ENCODE results near the gene USP46. TPM values are rescaled to one million over a fixed set of nuclear protein-coding genes. Genes with fewer than 3 reads are reported as not detected.
A peak's percentile ranks its signal among the peaks of the same experiment; 100 is the strongest.

The USP46 gene, protein sequence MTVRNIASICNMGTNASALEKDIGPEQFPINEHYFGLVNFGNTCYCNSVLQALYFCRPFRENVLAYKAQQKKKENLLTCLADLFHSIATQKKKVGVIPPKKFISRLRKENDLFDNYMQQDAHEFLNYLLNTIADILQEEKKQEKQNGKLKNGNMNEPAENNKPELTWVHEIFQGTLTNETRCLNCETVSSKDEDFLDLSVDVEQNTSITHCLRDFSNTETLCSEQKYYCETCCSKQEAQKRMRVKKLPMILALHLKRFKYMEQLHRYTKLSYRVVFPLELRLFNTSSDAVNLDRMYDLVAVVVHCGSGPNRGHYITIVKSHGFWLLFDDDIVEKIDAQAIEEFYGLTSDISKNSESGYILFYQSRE
- polyA plus RNA-seq = 3.5 TPM

GRCh38 chr4:52659001-52659721 lies at the start of gene USP46:
USP46 (minus strand) TSS chr4:52659301; CDS start chr4:52659150, 151 bp downstream.
- Mint-ChIP-seq H3K36me3 (no peaks in the 10 kb centered on the region), H3K27ac (peak within 1 kb of the TSS in 2 of 3 donors; percentile 39 to 80), H3K4me1 (peaks cover 11 to 24% (median 18%) of the 10 kb centered on the region in 3 donors), H3K9me3 (no peaks in the 10 kb centered on the region), H3K27me3 (no peaks in the 10 kb centered on the region), H3K4me3 (peak within 1 kb of the TSS; percentile 90 to 95 (median 92))

- H3K4me3 Mint-ChIP-seq = peak overlapping the region in 1 of 4 donors; percentile 58
- no peaks in the 10 kb centered on the region for H3K27me3 Mint-ChIP-seq
- no peak overlapping the region for H3K27ac Mint-ChIP-seq
- H3K4me1 Mint-ChIP-seq = peaks cover 14 to 25% (median 14%) of the 10 kb centered on the region in 3 donors
- H3K36me3 Mint-ChIP-seq = peaks cover 2% of the 10 kb centered on the region
- peaks cover 0 to 5% (median 5%) of the 10 kb centered on the region in 3 donors for H3K9me3 Mint-ChIP-seq
Measured at GRCh38 chr4:52704661-52705060, 45.6 kb upstream of the USP46 start.

DNA sequence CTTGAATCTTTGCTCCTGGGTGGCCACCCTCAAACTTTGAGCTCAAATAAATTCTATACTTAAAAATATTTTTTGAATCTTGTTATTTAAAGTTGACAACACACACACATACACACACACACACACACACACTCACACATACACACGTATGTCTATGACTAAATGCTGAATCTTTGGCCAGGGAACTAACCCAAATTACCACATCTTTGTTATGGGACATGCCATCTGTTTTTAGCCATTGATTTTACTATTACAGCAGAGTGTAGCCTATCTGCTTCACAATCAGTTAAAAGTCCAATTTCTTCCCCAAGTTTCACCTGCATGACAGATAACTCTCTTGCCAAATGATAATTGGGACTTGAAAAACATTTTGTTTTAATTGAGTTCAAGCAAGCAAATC lies 45.0 kb upstream of the USP46 start:
- Mint-ChIP-seq H3K27ac (no peak overlapping the region), H3K4me1 (peaks cover 8 to 20% (median 9%) of the 10 kb centered on the region in 3 donors), H3K4me3 (no peak overlapping the region), H3K27me3 (no peaks in the 10 kb centered on the region), H3K36me3 (no peaks in the 10 kb centered on the region), H3K9me3 (peaks cover 0 to under 1% (median under 1%) of the 10 kb centered on the region in 3 donors)

DNA sequence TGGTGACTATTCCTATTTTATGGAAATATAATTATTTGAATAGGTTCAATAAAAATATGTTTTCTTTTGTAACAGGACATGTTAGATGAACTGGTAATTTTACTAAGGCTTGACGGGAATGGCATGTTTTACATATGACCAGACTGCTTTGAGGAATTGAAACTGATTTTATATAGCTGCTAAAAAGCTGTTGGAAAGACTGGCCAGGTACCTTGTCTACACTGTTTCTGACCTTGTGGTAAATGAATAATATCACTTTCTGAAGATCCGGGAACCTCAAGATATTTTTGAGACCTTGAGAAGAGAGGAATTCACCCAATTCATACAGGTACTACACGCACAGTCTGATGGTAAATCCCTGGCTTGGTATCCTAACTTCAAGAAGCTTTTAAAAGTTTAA lies 42.1 kb upstream of the USP46 start:
- no peaks in the 10 kb centered on the region for H3K27me3 Mint-ChIP-seq
- no peaks in the 10 kb centered on the region for H3K9me3 Mint-ChIP-seq
- peaks cover 14 to 20% (median 19%) of the 10 kb centered on the region in 3 donors for H3K4me1 Mint-ChIP-seq
- peak overlapping the region in 2 of 4 donors; percentile 28 to 38 for H3K4me3 Mint-ChIP-seq
- H3K27ac Mint-ChIP-seq = no peak overlapping the region
- no peaks in the 10 kb centered on the region for H3K36me3 Mint-ChIP-seq

GRCh38 chr4:52694936-52695335 lies 35.8 kb upstream of the USP46 start:
- Mint-ChIP-seq H3K36me3 (peaks cover 1% of the 10 kb centered on the region), H3K4me3 (no peak overlapping the region), H3K27me3 (no peaks in the 10 kb centered on the region), H3K27ac (no peak overlapping the region), H3K4me1 (peaks cover 10 to 13% (median 11%) of the 10 kb centered on the region in 3 donors), H3K9me3 (peaks cover 3 to 26% (median 15%) of the 10 kb centered on the region in 3 donors)

GRCh38 chr4:52693492-52693891 lies 34.4 kb upstream of the USP46 start:
- no peak overlapping the region for H3K27ac Mint-ChIP-seq
- no peaks in the 10 kb centered on the region for H3K27me3 Mint-ChIP-seq
- H3K9me3 Mint-ChIP-seq = peaks cover 3 to 26% (median 15%) of the 10 kb centered on the region in 3 donors
- peaks cover 10 to 13% (median 11%) of the 10 kb centered on the region in 3 donors for H3K4me1 Mint-ChIP-seq
- peaks cover 1% of the 10 kb centered on the region for H3K36me3 Mint-ChIP-seq
- H3K4me3 Mint-ChIP-seq = no peak overlapping the region

DNA sequence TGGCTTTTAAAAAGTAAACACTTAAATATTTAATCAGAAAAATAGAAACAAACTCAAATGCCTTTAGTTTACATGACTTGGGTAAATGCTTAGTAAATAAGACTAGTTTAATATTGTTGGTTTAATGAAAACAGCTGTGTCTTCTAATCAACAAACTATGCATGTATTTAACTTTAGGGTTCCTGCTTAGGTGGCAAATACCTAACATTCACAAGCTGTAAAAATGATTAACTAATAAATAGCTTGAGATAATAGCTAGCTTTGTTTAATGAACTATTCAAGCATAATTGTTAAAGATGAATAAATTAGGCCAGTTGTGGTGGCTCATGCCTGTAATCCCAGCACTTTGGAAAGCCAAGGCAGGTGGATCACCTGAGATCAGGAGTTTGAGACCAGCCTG lies 30.0 kb upstream of the USP46 start:
- peaks cover 0 to 6% (median 0%) of the 10 kb centered on the region in 3 donors for H3K4me1 Mint-ChIP-seq
- peaks cover 1 to 17% (median 12%) of the 10 kb centered on the region in 3 donors for H3K9me3 Mint-ChIP-seq
- H3K36me3 Mint-ChIP-seq = peaks cover 1% of the 10 kb centered on the region
- H3K27me3 Mint-ChIP-seq = no peaks in the 10 kb centered on the region
- no peak overlapping the region for H3K4me3 Mint-ChIP-seq
- no peak overlapping the region for H3K27ac Mint-ChIP-seq

DNA sequence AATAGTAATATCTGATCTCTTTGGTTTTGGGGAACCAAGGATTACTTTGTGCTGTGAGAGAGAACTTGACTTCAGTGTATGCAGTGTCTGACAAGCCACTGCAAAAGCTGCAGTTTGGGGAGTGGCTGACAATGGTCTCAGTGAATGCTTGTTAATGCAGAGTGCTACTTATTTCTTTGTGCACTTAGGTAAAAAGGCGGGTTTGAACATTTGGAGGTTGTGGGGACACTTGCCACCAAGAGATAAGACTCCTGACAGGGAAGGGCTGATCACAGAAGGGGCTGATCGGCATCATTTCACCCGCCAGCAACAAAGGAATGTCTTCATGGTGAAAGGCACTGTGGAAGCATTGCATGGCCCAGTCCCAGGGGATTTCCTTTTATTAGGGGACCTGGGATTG lies 28.6 kb upstream of the USP46 start:
- Mint-ChIP-seq H3K4me1 (peaks cover 0 to 6% (median 0%) of the 10 kb centered on the region in 3 donors), H3K9me3 (peaks cover 0 to 5% (median 4%) of the 10 kb centered on the region in 3 donors), H3K27me3 (no peaks in the 10 kb centered on the region), H3K36me3 (no peaks in the 10 kb centered on the region), H3K4me3 (peak overlapping the region in 1 of 4 donors; percentile 17), H3K27ac (no peak overlapping the region)

DNA sequence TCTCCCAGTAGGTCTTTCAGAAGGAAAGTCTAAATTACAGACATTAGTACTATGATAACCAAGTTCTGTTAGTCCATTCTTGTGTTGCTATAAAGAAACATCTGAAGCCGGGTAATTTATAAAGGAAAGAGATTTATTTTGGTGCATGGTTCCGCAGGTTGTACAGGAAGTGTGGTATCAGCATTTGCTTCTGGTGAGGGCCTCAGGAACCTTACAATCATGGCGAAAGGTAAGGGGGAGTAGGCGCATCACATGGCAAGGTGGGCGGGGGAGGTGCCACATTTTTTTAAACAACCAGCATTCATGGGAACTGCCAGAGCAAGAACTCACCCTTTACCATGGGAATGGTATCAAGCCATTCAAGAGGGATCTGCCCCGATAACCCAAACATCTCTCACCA lies 26.2 kb upstream of the USP46 start:
- H3K27ac Mint-ChIP-seq = no peak overlapping the region
- H3K36me3 Mint-ChIP-seq = peaks cover 2% of the 10 kb centered on the region
- peaks cover 0 to 6% (median 0%) of the 10 kb centered on the region in 3 donors for H3K4me1 Mint-ChIP-seq
- no peaks in the 10 kb centered on the region for H3K27me3 Mint-ChIP-seq
- H3K4me3 Mint-ChIP-seq = no peak overlapping the region
- H3K9me3 Mint-ChIP-seq = no peaks in the 10 kb centered on the region

DNA sequence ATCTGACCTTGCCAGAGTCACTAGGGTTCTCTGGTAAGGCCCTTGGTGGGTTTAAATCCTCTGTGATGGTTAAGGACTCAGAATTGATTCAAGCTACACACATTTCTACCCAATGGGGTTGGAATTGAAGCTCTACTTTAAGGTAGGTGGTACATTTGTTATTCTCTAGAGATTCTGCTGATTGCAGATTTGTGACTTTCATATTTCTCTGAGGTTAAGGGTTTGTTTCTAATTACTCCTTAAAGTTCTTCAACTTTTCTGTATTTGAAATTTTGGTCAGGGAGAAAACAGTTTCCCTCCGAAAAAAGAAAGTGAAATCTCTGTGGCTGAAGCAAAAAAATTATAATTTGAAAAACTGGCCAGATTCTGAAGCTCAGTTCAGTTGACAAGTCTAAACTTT lies 25.8 kb upstream of the USP46 start:
- Mint-ChIP-seq H3K36me3 (peaks cover 2% of the 10 kb centered on the region), H3K27ac (no peak overlapping the region), H3K4me1 (peaks cover 0 to 6% (median 0%) of the 10 kb centered on the region in 3 donors), H3K9me3 (no peaks in the 10 kb centered on the region), H3K27me3 (no peaks in the 10 kb centered on the region), H3K4me3 (no peak overlapping the region)

- Mint-ChIP-seq H3K36me3 (peaks cover 2% of the 10 kb centered on the region), H3K27me3 (no peaks in the 10 kb centered on the region), H3K4me3 (no peak overlapping the region), H3K4me1 (peaks cover 0 to 5% (median 0%) of the 10 kb centered on the region in 3 donors), H3K27ac (no peak overlapping the region), H3K9me3 (no peaks in the 10 kb centered on the region)
Measured at GRCh38 chr4:52680381-52680780, 21.3 kb upstream of the USP46 start.

DNA sequence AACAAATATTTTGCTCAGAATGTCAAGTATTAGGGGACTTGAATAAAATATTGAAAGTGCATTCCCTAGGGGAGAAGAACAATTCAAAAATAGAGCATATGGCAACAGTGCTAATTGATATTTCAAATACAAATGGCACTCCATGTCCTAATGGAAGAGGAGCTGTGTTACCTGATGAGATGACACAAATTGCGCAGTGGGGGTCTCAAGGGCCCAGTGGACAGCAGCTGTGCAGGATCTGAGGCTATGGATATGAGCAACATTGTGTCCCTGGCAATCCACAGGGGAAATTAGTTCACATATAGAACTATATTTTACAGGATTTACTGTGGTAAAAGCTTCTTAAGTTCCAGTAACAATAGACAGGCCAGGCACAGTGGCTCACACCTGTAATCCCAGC lies 17.4 kb upstream of the USP46 start:
- no peak overlapping the region for H3K4me3 Mint-ChIP-seq
- no peaks in the 10 kb centered on the region for H3K4me1 Mint-ChIP-seq
- no peak overlapping the region for H3K27ac Mint-ChIP-seq
- peaks cover 0 to 3% (median 0%) of the 10 kb centered on the region in 3 donors for H3K9me3 Mint-ChIP-seq
- H3K27me3 Mint-ChIP-seq = peaks cover 3% of the 10 kb centered on the region
- H3K36me3 Mint-ChIP-seq = peaks cover 4% of the 10 kb centered on the region

GRCh38 chr4:52675111-52675510 lies 16.0 kb upstream of the USP46 start:
- no peaks in the 10 kb centered on the region for H3K4me1 Mint-ChIP-seq
- H3K36me3 Mint-ChIP-seq = peaks cover 2% of the 10 kb centered on the region
- no peak overlapping the region for H3K4me3 Mint-ChIP-seq
- peaks cover 3% of the 10 kb centered on the region for H3K27me3 Mint-ChIP-seq
- H3K9me3 Mint-ChIP-seq = peaks cover 0 to 3% (median 0%) of the 10 kb centered on the region in 3 donors
- no peak overlapping the region for H3K27ac Mint-ChIP-seq

DNA sequence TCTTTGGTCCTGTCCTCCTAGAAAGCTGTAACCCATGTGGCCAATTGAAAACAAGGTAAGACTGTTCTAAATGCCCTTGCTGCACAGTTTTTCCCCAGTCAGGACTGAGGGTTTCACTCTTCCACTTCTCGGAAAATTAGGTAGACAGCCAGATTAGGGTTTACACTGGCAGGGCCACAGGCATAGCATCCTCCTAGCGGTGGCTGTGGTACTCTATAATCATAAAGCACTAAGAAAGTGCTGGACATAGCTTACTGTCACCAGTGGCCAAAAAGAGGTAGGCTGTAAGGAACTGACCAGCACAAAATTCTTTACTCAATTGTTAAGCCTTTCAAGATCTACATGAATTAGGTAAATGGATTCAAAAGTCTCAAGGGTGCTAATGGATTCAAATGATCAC lies 11.6 kb upstream of the USP46 start:
- Mint-ChIP-seq H3K27me3 (peaks cover 10% of the 10 kb centered on the region), H3K27ac (no peak overlapping the region), H3K36me3 (peaks cover 2% of the 10 kb centered on the region), H3K4me1 (no peaks in the 10 kb centered on the region), H3K4me3 (no peak overlapping the region), H3K9me3 (peaks cover 0 to 5% (median 0%) of the 10 kb centered on the region in 3 donors)

DNA sequence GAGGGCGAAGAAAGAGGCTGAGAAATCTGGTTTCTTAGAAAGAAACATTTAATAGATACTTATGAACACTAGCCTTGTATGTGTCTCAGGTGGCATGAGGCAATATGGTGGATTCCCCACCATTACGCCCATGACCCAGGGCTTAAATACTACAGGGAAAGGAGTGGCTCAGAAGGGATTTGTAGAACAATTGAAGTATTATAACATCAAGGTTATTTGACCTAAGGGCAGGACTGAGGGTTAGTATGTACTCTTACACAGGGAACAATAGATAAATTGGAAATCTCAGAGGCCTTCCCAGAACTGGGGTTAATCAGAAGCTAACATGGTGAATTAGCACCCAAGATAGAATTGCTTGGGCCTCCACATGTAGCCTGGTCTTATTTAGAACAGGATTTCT lies 11.0 kb upstream of the USP46 start:
- peaks cover 0 to 5% (median 0%) of the 10 kb centered on the region in 3 donors for H3K9me3 Mint-ChIP-seq
- peaks cover 2% of the 10 kb centered on the region for H3K36me3 Mint-ChIP-seq
- no peak overlapping the region for H3K27ac Mint-ChIP-seq
- peaks cover 10% of the 10 kb centered on the region for H3K27me3 Mint-ChIP-seq
- H3K4me3 Mint-ChIP-seq = no peak overlapping the region
- no peaks in the 10 kb centered on the region for H3K4me1 Mint-ChIP-seq
